HepG2 (cell line): ENCODE data around the gene CHAF1A.

Source experiments
- RAD21 ChIP-seq: fragments of 450-650 bp; formaldehyde crosslinking; IDR thresholded peaks from 2 replicates; pipeline ENCODE4 v1.5.0; 2020; ENCODE audit warnings: mild to moderate bottlenecking
- RBM22 ChIP-seq: fragments of 200-400 bp; formaldehyde crosslinking; optimal IDR thresholded peaks from 2 replicates; pipeline ENCODE3; 2017; ENCODE audit warnings: mild to moderate bottlenecking, low read length, moderate library complexity
- ZNF674 ChIP-seq: sonication (generic); formaldehyde crosslinking; IDR thresholded peaks from 2 replicates; pipeline ENCODE4 v1.5.0; 2020; ENCODE audit warnings: low read depth, mild to moderate bottlenecking, missing genetic modification reagents
- ZNF678 ChIP-seq: sonication (generic); formaldehyde crosslinking; IDR thresholded peaks from 2 replicates; pipeline ENCODE4 v1.4.0; 2020; ENCODE audit warnings: mild to moderate bottlenecking, missing genetic modification reagents
- TF ChIP-seq, protein P1 (sequence below): sonication (generic); formaldehyde crosslinking; IDR thresholded peaks from 2 replicates; pipeline ENCODE4 v1.4.0; 2020; ENCODE audit warnings: missing genetic modification reagents
- TF ChIP-seq, protein P2 (sequence below): sonication (generic); formaldehyde crosslinking; conservative IDR thresholded peaks from 2 replicates; pipeline ENCODE4 v1.4.0; 2020; ENCODE audit warnings: missing genetic modification reagents

DNA sequence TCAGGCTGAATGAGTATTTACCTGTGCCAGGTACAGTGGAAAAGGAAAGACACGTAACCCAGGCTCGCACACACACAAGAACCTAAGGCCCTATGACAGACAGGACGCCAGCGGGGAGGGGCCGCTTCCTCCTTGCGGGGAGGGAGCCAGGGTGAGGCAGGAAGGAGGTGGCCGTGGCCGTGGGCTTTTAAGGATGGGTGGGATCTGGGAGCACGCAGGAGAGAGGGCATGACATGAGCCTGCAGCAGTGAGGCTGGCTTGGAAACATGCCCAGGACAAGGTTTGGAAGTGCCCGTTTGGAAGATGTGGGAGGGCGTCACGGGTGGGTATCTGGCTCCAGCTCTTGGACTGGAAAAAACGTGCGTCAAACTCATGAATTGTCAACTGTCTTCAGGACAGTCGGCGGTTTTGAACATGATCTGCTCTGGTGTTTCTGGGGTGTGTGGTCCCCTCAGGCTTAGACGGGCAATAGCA is 22.1 kb upstream of the CHAF1A start:
- TF ChIP-seq, protein P1, sequence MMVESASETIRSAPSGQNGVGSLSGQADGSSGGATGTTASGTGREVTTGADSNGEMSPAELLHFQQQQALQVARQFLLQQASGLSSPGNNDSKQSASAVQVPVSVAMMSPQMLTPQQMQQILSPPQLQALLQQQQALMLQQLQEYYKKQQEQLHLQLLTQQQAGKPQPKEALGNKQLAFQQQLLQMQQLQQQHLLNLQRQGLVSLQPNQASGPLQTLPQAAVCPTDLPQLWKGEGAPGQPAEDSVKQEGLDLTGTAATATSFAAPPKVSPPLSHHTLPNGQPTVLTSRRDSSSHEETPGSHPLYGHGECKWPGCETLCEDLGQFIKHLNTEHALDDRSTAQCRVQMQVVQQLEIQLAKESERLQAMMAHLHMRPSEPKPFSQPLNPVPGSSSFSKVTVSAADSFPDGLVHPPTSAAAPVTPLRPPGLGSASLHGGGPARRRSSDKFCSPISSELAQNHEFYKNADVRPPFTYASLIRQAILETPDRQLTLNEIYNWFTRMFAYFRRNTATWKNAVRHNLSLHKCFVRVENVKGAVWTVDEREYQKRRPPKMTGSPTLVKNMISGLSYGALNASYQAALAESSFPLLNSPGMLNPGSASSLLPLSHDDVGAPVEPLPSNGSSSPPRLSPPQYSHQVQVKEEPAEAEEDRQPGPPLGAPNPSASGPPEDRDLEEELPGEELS (CRISPR knock-in tag) = no peak
- TF ChIP-seq RBM22 (no peak), ZNF678 (CRISPR knock-in tag) (no peak), RAD21 (no peak), ZNF674 (no peak)
- TF ChIP-seq, protein P2, sequence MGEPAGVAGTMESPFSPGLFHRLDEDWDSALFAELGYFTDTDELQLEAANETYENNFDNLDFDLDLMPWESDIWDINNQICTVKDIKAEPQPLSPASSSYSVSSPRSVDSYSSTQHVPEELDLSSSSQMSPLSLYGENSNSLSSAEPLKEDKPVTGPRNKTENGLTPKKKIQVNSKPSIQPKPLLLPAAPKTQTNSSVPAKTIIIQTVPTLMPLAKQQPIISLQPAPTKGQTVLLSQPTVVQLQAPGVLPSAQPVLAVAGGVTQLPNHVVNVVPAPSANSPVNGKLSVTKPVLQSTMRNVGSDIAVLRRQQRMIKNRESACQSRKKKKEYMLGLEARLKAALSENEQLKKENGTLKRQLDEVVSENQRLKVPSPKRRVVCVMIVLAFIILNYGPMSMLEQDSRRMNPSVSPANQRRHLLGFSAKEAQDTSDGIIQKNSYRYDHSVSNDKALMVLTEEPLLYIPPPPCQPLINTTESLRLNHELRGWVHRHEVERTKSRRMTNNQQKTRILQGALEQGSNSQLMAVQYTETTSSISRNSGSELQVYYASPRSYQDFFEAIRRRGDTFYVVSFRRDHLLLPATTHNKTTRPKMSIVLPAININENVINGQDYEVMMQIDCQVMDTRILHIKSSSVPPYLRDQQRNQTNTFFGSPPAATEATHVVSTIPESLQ (CRISPR knock-in tag) = no peak
